ENCODE data around the gene ARHGAP10.

ARHGAP10 gene

DNA sequence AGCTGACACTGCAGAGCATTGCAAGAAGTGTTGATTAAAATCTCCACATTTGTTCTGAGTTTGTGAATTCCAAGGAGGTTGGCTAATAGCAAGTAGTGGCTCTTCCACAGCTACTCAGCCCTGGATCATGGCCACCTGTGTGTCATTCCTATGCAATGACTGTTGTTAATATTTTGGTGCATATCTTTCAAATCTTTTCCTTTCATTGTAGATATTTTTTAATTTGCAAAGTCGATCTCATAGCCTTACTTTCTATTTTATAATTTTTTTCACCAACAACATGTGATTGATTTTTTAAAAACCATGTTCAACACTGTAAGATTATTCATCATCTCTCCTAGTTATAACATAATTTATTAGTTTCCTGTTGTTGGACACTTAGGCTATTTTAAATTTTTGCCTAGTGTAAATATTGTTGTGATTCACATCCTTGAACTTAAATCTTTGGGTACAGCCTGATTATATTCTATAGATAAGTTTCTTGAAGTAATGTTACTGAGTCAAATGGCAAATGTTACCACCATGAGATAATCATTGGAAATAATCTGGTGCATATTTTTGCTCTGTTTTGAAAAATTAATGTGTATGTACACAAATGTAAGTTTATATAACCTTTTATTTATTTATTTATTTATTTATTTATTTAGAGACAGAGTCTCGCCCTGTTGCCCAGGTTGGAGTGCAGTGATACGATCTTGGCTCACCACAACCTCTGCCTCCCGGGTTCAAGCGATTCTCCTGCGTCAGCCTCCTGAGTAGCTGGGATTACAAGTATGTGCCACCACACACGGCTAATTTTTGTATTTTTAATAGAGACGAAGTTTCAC, 17.1 kb upstream of the ARHGAP10 start:
- no peak overlapping the region for H3K4me3 ChIP-seq (ENCODE audit: low read depth, low read length)
- TF ChIP-seq, protein P1, sequence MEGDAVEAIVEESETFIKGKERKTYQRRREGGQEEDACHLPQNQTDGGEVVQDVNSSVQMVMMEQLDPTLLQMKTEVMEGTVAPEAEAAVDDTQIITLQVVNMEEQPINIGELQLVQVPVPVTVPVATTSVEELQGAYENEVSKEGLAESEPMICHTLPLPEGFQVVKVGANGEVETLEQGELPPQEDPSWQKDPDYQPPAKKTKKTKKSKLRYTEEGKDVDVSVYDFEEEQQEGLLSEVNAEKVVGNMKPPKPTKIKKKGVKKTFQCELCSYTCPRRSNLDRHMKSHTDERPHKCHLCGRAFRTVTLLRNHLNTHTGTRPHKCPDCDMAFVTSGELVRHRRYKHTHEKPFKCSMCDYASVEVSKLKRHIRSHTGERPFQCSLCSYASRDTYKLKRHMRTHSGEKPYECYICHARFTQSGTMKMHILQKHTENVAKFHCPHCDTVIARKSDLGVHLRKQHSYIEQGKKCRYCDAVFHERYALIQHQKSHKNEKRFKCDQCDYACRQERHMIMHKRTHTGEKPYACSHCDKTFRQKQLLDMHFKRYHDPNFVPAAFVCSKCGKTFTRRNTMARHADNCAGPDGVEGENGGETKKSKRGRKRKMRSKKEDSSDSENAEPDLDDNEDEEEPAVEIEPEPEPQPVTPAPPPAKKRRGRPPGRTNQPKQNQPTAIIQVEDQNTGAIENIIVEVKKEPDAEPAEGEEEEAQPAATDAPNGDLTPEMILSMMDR (IDR thresholded peaks at IDR 0.05; ENCODE audit: borderline replicate concordance, insufficient read depth, low read depth, low read length): no peak

DNA sequence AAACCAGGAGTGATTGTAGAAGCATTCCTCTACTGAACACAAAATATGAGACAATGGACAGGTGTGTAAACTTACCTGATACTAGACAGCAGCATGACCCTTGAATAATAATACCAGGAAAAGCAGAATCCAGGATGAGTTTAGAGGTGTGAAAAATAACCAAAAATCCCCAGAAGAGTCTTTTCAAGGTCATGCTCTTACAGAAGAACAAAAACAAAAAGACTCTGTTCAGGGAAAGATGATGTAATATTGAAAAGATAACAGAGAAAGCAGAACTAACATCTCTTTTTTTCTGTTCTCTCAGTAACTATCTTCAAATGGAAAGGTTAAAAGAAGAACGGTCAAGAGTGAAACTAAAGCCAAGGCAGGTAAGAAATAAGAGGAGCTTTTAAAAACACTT, 14.0 kb upstream of the ARHGAP10 start:
- H3K4me3 ChIP-seq (ENCODE audit: low read depth, low read length): no peak overlapping the region
- TF ChIP-seq, protein P1 (IDR thresholded peaks at IDR 0.05; ENCODE audit: borderline replicate concordance, insufficient read depth, low read depth, low read length): no peak

- TF ChIP-seq, protein P1 (IDR thresholded peaks at IDR 0.05; ENCODE audit: borderline replicate concordance, insufficient read depth, low read depth, low read length): no peak
Observed at GRCh38 chr4:147723326-147723725, 8.6 kb upstream of the ARHGAP10 start.

DNA sequence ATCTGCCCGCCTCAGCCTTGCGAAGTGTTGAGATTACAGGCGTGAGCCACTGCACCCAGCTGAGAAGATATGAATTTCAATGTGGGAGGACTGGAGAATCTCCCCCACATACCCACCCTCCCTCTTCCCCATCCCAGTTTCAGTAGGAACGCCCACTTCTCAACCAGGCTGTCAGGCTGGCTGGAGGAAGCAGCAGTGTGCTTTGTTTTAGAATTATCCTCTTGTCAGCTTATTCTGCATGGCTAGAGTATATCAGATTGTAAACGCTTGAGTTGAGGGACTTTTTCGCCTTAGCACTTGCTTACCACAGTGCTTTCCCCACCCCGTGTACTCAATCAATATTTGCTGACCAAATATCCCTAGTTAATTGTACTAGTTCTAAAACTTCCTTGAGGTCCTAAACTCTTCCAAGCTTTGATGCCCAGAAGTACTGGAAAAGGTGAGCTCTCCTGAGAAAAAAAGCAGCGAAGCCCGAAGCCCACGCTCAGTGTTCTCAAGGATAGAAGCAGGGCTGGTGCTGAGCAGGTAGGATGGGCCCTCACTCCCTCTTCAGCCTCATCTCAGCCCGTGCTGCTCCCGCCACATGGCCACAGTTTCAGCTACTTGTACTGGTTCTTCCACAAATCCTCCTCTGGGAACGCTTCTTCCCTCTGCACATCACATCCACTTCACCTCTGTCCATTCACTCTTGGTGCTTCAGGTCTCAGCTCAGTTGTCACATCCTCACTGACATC, 7.3 kb upstream of the ARHGAP10 start:
- no peak overlapping the region for H3K4me3 ChIP-seq (ENCODE audit: low read depth, low read length)
- TF ChIP-seq, protein P1 (IDR thresholded peaks at IDR 0.05; ENCODE audit: borderline replicate concordance, insufficient read depth, low read depth, low read length): no peak

More at GRCh38 chr4:147723326-147723725, 8.6 kb upstream of the ARHGAP10 start:
- H3K4me3 ChIP-seq (ENCODE audit: low read depth, low read length): no peak overlapping the region

DNA sequence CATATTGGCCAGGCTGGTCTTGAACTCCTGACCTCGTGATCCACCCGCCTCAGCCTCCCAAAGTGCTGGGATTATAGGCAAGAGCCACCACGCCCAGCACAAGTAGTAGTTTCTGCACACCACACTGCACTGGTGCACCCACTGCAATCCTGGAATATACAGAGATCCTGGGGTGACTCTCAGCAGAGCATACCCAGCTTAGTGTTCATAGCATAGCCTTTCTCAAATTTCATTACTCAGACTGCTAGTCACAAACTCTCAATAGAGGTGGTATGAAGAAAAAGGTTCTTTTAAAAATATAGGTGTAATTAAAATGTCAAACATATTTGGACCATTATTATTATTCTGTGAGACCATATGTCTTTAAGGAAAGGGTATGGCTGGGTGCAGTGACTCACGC, 6.2 kb upstream of the ARHGAP10 start:
- TF ChIP-seq, protein P1 (IDR thresholded peaks at IDR 0.05; ENCODE audit: borderline replicate concordance, insufficient read depth, low read depth, low read length): no peak
- H3K4me3 ChIP-seq (ENCODE audit: low read depth, low read length): no peak overlapping the region

- no peak overlapping the region for H3K4me3 ChIP-seq (ENCODE audit: low read depth, low read length)
- TF ChIP-seq, protein P1 (IDR thresholded peaks at IDR 0.05; ENCODE audit: borderline replicate concordance, insufficient read depth, low read depth, low read length): no peak
Observed at GRCh38 chr4:147727476-147728028, 4.3 kb upstream of the ARHGAP10 start.

All from GM12875 (cell line).